ENCODE measurements around the gene NAT10.

The NAT10 gene

GRCh38 chr11:34124885-34125668 lies 19.6 kb downstream of the NAT10 start:
- no peak for ATAC-seq (replicated peaks; ENCODE audit: extremely low read depth, poor library complexity, severe bottlenecking)
- Mint-ChIP-seq H3K4me3 (no peak overlapping the region), H3K9me3 (no peaks in the 10 kb centered on the region), H3K27ac (ENCODE audit: low read depth) (no peak overlapping the region), H3K36me3 (ENCODE audit: insufficient read depth) (peaks cover 74% of the 10 kb centered on the region), H3K27me3 (no peaks in the 10 kb centered on the region), H3K4me1 (peaks cover 6% of the 10 kb centered on the region)
- no peak for DNase-seq (ENCODE audit: low spot score in 2 of 2)

GRCh38 chr11:34126959-34127848 lies 21.8 kb downstream of the NAT10 start:
- no peaks in the 10 kb centered on the region for H3K27me3 Mint-ChIP-seq
- H3K27ac Mint-ChIP-seq (ENCODE audit: low read depth) = no peak overlapping the region
- DNase-seq (ENCODE audit: low spot score in 2 of 2) = no peak
- ATAC-seq (replicated peaks; ENCODE audit: extremely low read depth, poor library complexity, severe bottlenecking) = no peak
- no peaks in the 10 kb centered on the region for H3K9me3 Mint-ChIP-seq
- H3K4me1 Mint-ChIP-seq = no peaks in the 10 kb centered on the region
- peaks cover 72% of the 10 kb centered on the region for H3K36me3 Mint-ChIP-seq (ENCODE audit: insufficient read depth)
- H3K4me3 Mint-ChIP-seq = no peak overlapping the region

- Mint-ChIP-seq H3K4me1 (no peaks in the 10 kb centered on the region), H3K9me3 (no peaks in the 10 kb centered on the region), H3K27me3 (no peaks in the 10 kb centered on the region), H3K27ac (ENCODE audit: low read depth) (no peak overlapping the region), H3K36me3 (ENCODE audit: insufficient read depth) (peaks cover 68% of the 10 kb centered on the region), H3K4me3 (no peak overlapping the region)
- no peak for DNase-seq (ENCODE audit: low spot score in 2 of 2)
- no peak for ATAC-seq (replicated peaks; ENCODE audit: extremely low read depth, poor library complexity, severe bottlenecking)
Measured at GRCh38 chr11:34128824-34129223, 23.4 kb downstream of the NAT10 start.

- H3K9me3 Mint-ChIP-seq = no peaks in the 10 kb centered on the region
- DNase-seq (ENCODE audit: low spot score in 2 of 2) = no peak
- H3K27ac Mint-ChIP-seq (ENCODE audit: low read depth) = no peak overlapping the region
- ATAC-seq (replicated peaks; ENCODE audit: extremely low read depth, poor library complexity, severe bottlenecking) = no peak
- no peak overlapping the region for H3K4me3 Mint-ChIP-seq
- no peaks in the 10 kb centered on the region for H3K27me3 Mint-ChIP-seq
- H3K36me3 Mint-ChIP-seq (ENCODE audit: insufficient read depth) = peaks cover 58% of the 10 kb centered on the region
- no peaks in the 10 kb centered on the region for H3K4me1 Mint-ChIP-seq
Measured at GRCh38 chr11:34132261-34132965, 27.0 kb downstream of the NAT10 start.

- Mint-ChIP-seq H3K4me3 (no peak overlapping the region), H3K9me3 (no peaks in the 10 kb centered on the region), H3K27ac (ENCODE audit: low read depth) (no peak overlapping the region), H3K4me1 (no peaks in the 10 kb centered on the region), H3K27me3 (no peaks in the 10 kb centered on the region), H3K36me3 (ENCODE audit: insufficient read depth) (peaks cover 55% of the 10 kb centered on the region)
- ATAC-seq (replicated peaks; ENCODE audit: extremely low read depth, poor library complexity, severe bottlenecking) = no peak
- DNase-seq (ENCODE audit: low spot score in 2 of 2) = no peak
Measured at GRCh38 chr11:34134765-34135164, 29.3 kb downstream of the NAT10 start.

- no peak overlapping the region for H3K27ac Mint-ChIP-seq (ENCODE audit: low read depth)
- H3K9me3 Mint-ChIP-seq = no peaks in the 10 kb centered on the region
- ATAC-seq (replicated peaks; ENCODE audit: extremely low read depth, poor library complexity, severe bottlenecking) (no peak), DNase-seq (ENCODE audit: low spot score in 2 of 2) (no peak)
- H3K4me3 Mint-ChIP-seq = no peak overlapping the region
- no peaks in the 10 kb centered on the region for H3K27me3 Mint-ChIP-seq
- H3K4me1 Mint-ChIP-seq = no peaks in the 10 kb centered on the region
- peaks cover 53% of the 10 kb centered on the region for H3K36me3 Mint-ChIP-seq (ENCODE audit: insufficient read depth)
Measured at GRCh38 chr11:34135439-34135838, 30.0 kb downstream of the NAT10 start.

- DNase-seq (ENCODE audit: low spot score in 2 of 2) (no peak), ATAC-seq (replicated peaks; ENCODE audit: extremely low read depth, poor library complexity, severe bottlenecking) (no peak)
- H3K4me1 Mint-ChIP-seq = no peaks in the 10 kb centered on the region
- H3K4me3 Mint-ChIP-seq = no peak overlapping the region
- H3K9me3 Mint-ChIP-seq = no peaks in the 10 kb centered on the region
- peak overlapping the region; percentile 6 for H3K27ac Mint-ChIP-seq (ENCODE audit: low read depth)
- H3K36me3 Mint-ChIP-seq (ENCODE audit: insufficient read depth) = peaks cover 50% of the 10 kb centered on the region
- no peaks in the 10 kb centered on the region for H3K27me3 Mint-ChIP-seq
Measured at GRCh38 chr11:34136420-34136819, 31.0 kb downstream of the NAT10 start.

GRCh38 chr11:34139346-34139745 lies 33.9 kb downstream of the NAT10 start:
- no peaks in the 10 kb centered on the region for H3K27me3 Mint-ChIP-seq
- ATAC-seq (replicated peaks; ENCODE audit: extremely low read depth, poor library complexity, severe bottlenecking) (no peak), DNase-seq (ENCODE audit: low spot score in 2 of 2) (no peak)
- H3K36me3 Mint-ChIP-seq (ENCODE audit: insufficient read depth) = peaks cover 55% of the 10 kb centered on the region
- no peaks in the 10 kb centered on the region for H3K9me3 Mint-ChIP-seq
- H3K27ac Mint-ChIP-seq (ENCODE audit: low read depth) = no peak overlapping the region
- H3K4me1 Mint-ChIP-seq = no peaks in the 10 kb centered on the region
- H3K4me3 Mint-ChIP-seq = no peak overlapping the region

- Mint-ChIP-seq H3K36me3 (ENCODE audit: insufficient read depth) (peaks cover 60% of the 10 kb centered on the region), H3K27me3 (no peaks in the 10 kb centered on the region), H3K27ac (ENCODE audit: low read depth) (no peak overlapping the region), H3K9me3 (no peaks in the 10 kb centered on the region), H3K4me3 (no peak overlapping the region), H3K4me1 (no peaks in the 10 kb centered on the region)
- no peak for ATAC-seq (replicated peaks; ENCODE audit: extremely low read depth, poor library complexity, severe bottlenecking)
- no peak for DNase-seq (ENCODE audit: low spot score in 2 of 2)
Measured at GRCh38 chr11:34140149-34140548, 34.7 kb downstream of the NAT10 start.

- Mint-ChIP-seq H3K27me3 (no peaks in the 10 kb centered on the region), H3K36me3 (ENCODE audit: insufficient read depth) (peaks cover 56% of the 10 kb centered on the region), H3K4me1 (no peaks in the 10 kb centered on the region), H3K4me3 (no peak overlapping the region), H3K9me3 (no peaks in the 10 kb centered on the region), H3K27ac (ENCODE audit: low read depth) (no peak overlapping the region)
- DNase-seq (ENCODE audit: low spot score in 2 of 2) (no peak), ATAC-seq (replicated peaks; ENCODE audit: extremely low read depth, poor library complexity, severe bottlenecking) (no peak)
Measured at GRCh38 chr11:34143048-34143447, 37.6 kb downstream of the NAT10 start.

- H3K4me1 Mint-ChIP-seq = no peaks in the 10 kb centered on the region
- H3K4me3 Mint-ChIP-seq = no peak overlapping the region
- H3K9me3 Mint-ChIP-seq = no peaks in the 10 kb centered on the region
- H3K27ac Mint-ChIP-seq (ENCODE audit: low read depth) = no peak overlapping the region
- peaks cover 50% of the 10 kb centered on the region for H3K36me3 Mint-ChIP-seq (ENCODE audit: insufficient read depth)
- no peaks in the 10 kb centered on the region for H3K27me3 Mint-ChIP-seq
- ATAC-seq (replicated peaks; ENCODE audit: extremely low read depth, poor library complexity, severe bottlenecking) (no peak), DNase-seq (ENCODE audit: low spot score in 2 of 2) (no peak)
Measured at GRCh38 chr11:34145073-34145472, 39.6 kb downstream of the NAT10 start.

- Mint-ChIP-seq H3K27ac (ENCODE audit: low read depth) (no peak overlapping the region), H3K27me3 (no peaks in the 10 kb centered on the region)
- no peak for ATAC-seq (replicated peaks; ENCODE audit: extremely low read depth, poor library complexity, severe bottlenecking)
Measured at GRCh38 chr11:34145847-34146381, 40.5 kb downstream of the NAT10 start.

More at GRCh38 chr11:34145847-34146381, 40.5 kb downstream of the NAT10 start:
- Mint-ChIP-seq H3K4me1 (no peaks in the 10 kb centered on the region), H3K4me3 (no peak overlapping the region), H3K36me3 (ENCODE audit: insufficient read depth) (peaks cover 44% of the 10 kb centered on the region), H3K9me3 (no peaks in the 10 kb centered on the region)
- DNase-seq (ENCODE audit: low spot score in 2 of 2) = no peak

Data from central memory CD8-positive, alpha-beta T cell (primary cell).